HTR-8/SVneo (cell line): Measurements from ENCODE around the gene ZSCAN5C.
"Not testable (repeated sequence)": the region's sequence is repeated elsewhere in the genome, so short reads cannot be mapped to it uniquely, and the experiment has no call there.

Source experiments
- DNase-seq: peaks from one replicate; pipeline ENCODE4 v3.0.0; 2011; ENCODE audit warnings: low spot score, mixed read lengths; ENCODE audit not compliant: insufficient read length
- FAIRE-seq: peaks from 2 replicates; lab custom pipeline; 2011; peaks lifted over from hg19 to GRCh38; lab: Jason Lieb, UNC

ZSCAN5C gene

GRCh38 chr19:56201973-56202372 is at the start of gene ZSCAN5C:
Gene ZSCAN5C, plus strand, starts transcription at chr19:56202273. Its CDS starts 3,641 bp downstream, at chr19:56205914.
- no peak for DNase-seq
- no peak for FAIRE-seq

DNA sequence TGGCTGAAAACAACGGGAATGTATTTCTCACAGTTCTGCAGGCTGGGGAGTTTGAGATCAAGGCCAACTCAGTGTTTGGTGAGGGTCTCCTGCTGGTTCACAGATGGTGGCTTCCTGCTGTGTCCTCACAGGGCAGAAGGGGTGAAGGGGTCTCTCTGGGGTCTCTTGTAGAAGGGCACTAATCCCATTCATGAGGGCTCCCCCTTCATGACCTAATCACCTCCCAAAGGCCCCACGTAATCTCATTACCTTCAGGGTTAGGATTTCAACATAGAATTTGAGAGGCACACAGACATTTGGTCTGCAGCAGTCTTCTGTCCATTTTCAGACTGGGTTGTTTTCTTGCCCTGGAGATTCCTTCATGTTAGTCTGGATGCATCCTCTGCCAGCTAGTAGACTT is 49.4 kb upstream of the ZSCAN5C start:
- DNase-seq = no peak
- FAIRE-seq = no peak

- FAIRE-seq (no peak), DNase-seq (no peak)
These were observed 48.6 kb upstream of the ZSCAN5C start for GRCh38 chr19:56153507-56153906.

- no peak for FAIRE-seq
- no peak for DNase-seq
These were observed 46.9 kb upstream of the ZSCAN5C start for GRCh38 chr19:56155124-56155687.

DNA sequence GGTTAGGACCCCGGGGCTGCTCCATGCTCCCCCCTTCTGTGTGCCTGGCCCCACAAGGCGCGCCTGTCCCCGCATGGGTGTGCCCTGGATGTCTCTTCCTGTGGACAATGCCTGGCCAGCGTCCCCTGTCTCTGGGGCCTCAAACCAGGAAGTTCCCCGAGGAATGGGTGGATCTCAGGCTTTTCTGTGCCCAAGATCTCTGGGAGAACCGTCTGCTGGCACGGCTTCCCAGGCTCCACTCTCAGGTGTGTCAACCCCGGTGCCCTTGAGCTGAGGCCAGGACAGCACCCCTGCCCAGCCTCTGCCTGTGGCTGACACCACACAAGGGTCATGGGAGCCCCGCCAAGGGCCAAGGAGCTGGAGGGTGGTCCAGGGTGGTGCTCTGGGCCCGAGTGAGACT is 45.3 kb upstream of the ZSCAN5C start:
- no peak for FAIRE-seq

DNA sequence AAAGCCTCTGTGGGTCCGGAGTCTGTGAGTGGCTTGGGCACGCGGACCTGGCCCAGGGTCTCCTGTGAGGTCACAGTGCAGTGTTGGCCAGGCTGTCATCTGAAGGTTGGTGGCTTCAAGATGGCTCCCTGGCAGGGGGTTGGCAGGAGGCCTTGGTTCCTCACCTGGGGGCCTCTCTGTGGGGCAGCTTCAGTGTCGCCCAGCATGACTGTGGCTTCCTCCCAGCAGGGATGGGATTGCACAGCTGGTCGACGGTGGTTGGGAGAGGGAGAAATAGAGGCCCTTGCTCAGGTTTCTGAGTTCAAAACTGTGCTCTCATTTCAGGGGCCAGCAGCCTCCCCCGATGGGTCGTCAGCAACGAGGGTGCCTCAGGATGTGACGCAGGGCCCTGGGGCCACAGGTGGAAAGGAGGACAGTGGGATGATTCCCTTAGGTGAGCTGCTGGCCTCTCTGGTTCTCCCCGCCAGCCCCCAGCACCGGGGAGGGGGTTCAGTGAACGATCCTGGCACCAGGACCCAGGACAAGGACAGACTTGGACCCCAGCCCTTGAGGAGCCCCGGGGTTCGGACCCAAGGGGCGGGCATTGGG is 43.8 kb upstream of the ZSCAN5C start:
- FAIRE-seq (no peak), DNase-seq (no peak)

More for the DNA sequence above, 45.3 kb upstream of the ZSCAN5C start:
- no peak for DNase-seq

GRCh38 chr19:56159009-56159559 is 43.0 kb upstream of the ZSCAN5C start:
- FAIRE-seq = peak; percentile 92
- DNase-seq = no peak

DNA sequence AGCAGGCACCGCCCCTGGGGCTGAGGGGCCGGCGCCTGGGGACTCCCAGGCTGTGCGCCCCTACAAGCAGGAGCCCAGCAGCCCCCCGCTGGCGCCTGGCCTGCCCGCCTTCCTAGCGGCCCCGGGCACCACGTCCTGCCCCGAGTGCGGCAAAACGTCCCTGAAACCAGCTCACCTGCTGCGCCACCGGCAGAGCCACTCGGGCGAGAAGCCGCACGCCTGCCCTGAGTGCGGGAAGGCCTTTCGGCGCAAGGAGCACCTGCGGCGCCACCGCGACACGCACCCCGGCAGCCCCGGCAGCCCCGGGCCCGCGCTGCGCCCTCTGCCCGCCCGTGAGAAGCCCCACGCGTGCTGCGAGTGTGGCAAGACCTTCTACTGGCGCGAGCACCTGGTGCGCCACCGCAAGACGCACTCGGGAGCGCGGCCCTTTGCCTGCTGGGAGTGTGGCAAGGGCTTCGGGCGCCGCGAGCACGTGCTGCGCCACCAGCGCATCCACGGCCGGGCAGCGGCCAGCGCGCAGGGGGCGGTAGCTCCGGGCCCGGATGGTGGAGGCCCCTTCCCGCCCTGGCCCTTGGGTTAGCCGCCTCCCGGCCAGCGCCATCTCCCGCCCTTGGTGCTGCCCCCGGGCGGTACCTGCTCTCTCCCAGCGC is 42.3 kb upstream of the ZSCAN5C start:
- FAIRE-seq = no peak
- no peak for DNase-seq

- no peak for FAIRE-seq
- DNase-seq = no peak
These were observed 40.5 kb upstream of the ZSCAN5C start for GRCh38 chr19:56161534-56161933.

DNA sequence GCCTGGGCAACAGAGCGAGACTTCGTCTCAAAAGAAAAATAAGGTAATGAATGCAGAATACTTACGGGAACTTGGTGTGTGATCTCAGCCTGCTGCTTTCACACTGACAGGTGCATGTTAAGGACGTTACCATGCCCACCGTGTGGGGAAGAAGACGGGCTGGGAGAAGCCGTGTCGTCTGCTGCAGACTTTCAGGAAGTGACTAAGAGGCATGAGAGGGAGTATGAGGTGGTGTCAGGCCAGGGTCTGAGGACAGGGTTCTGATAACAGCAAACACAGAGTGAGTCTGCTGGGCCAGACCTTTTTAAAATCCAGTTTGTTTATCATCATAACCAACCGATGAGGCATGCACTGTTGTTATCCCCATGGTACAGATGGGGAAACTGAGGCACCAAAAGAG is 39.8 kb upstream of the ZSCAN5C start:
- FAIRE-seq (peak; percentile 9), DNase-seq (no peak)

GRCh38 chr19:56163097-56163496 is 39.0 kb upstream of the ZSCAN5C start:
- no peak for FAIRE-seq
- no peak for DNase-seq

GRCh38 chr19:56167064-56167578 is 35.0 kb upstream of the ZSCAN5C start:
- DNase-seq = no peak
- no peak for FAIRE-seq

GRCh38 chr19:56170261-56170660 is 31.8 kb upstream of the ZSCAN5C start:
- FAIRE-seq (no peak), DNase-seq (peak; percentile 32)

DNA sequence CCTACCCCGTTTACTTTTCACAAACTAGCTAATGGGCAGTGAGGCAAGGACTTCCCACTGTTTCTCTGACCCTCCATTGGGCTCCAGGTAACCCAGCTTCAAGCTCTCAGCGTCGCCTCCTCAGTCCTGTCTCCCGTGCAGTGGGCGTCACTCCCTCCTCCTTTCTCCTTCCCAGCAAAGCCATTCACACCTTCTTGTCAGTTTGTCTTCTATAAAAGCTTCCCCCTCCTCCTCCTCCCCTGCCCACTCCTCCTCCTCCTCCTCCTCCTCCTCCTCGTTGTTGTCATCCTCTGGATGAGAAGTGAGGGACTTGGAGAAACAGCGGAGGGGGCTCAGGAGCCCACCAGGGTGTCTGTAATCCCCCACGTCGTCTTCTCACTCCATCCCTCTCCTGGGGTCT is 28.0 kb upstream of the ZSCAN5C start:
- DNase-seq (no peak), FAIRE-seq (no peak)

- FAIRE-seq (no peak), DNase-seq (no peak)
These were observed 27.5 kb upstream of the ZSCAN5C start for GRCh38 chr19:56174550-56174949.

GRCh38 chr19:56175861-56176307 is 26.2 kb upstream of the ZSCAN5C start, which contains the start of gene GALP:
Gene GALP, plus strand, starts transcription at chr19:56176008. Its CDS starts 1,101 bp downstream, at chr19:56177109.
- not testable (repeated sequence) for FAIRE-seq

GRCh38 chr19:56176310-56176709 is 25.8 kb upstream of the ZSCAN5C start:
- FAIRE-seq, DNase-seq: not testable (repeated sequence)

More at GRCh38 chr19:56175861-56176307, 26.2 kb upstream of the ZSCAN5C start, which contains the start of gene GALP:
- DNase-seq = not testable (repeated sequence)

- DNase-seq (no peak), FAIRE-seq (no peak)
These were observed 25.2 kb upstream of the ZSCAN5C start for GRCh38 chr19:56176881-56177280.

DNA sequence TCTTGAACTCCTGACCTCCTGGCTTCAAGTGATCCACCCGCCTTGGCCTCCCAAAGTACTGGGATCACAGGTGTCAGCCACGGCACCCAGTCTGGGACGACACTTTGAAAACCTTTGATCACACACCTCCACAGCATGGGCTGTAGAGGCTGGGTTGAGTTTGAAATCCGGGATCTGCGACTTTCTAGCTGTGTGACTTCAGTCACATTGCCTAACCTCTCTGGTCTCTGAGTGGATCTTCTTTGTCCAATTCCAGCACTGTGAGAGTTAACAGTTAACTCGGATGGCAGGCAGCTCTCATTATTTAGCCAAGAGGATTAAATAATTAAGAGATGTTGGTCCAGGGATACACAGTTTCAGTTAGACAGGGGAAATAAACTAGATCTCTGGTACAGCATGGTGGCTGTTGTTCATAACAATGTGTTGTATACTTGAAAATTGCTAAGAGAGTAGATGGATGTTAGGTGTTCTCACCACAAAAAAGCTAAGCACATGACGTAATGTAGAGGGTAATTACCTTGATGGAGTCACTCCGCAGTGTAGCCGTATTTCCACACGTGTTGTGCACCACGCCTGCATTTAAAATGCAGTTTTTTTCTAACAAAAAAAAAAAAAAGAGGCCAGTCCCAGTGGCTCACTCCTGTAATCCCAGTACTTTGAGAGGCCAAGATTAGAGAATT is 24.4 kb upstream of the ZSCAN5C start:
- DNase-seq (no peak), FAIRE-seq (no peak)

DNA sequence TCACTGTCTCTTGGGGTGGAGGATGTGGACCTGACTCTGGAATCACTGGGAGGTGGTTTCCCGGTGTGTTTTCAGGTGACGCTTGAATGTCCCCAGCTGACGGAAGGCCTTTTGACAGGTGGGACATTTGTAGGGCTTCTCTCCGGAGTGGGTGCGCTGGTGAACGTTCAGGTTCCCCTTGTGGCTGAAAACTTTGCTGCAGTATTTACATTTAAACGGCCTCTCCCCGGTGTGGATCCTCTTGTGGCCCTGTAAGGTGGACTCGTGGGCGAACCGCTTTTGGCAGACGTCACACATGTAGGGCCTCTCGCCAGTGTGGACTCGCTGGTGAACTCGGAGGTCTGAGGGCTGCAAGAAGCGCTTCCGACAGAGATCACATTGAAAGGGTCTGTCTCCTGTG is 12.3 kb upstream of the ZSCAN5C start:
- DNase-seq (no peak), FAIRE-seq (no peak)
